Natural killer cell (primary cell): ENCODE results near the gene ALX1. TPM values are rescaled to one million over a fixed set of nuclear protein-coding genes. Genes with fewer than 3 reads are reported as not detected.

Experiments used
- ATAC-seq, 3 donors: fragments of 150-1000 bp in 2 of 3; fragments of 200-7000 bp in 1 of 3; cut with Tn5 transposase; 1 replicate in 1 of 3; 2 replicates in 2 of 3; pipeline ENCODE4 v1.10.0; 2021; ENCODE audit warnings: mild to moderate bottlenecking in 2 of 3, moderate library complexity in 2 of 3
- DNase-seq, 2 donors: peaks; one replicate each; pipeline versions ENCODE4 v3.0.0 to v3.0.0-alpha.2; 2013 to 2021; ENCODE audit warnings: mixed read lengths in 1 of 2
- H3K27ac ChIP-seq: one replicate; pipeline ENCODE4 v1.5.1; 2013; ENCODE audit warnings: mild to moderate bottlenecking, low read length
- H3K27me3 ChIP-seq: one replicate; pipeline ENCODE4 v1.6.1; 2013; ENCODE audit warnings: low read length; ENCODE audit not compliant: control insufficient read depth, insufficient read depth
- H3K36me3 ChIP-seq: one replicate; pipeline ENCODE4 v1.6.1; 2013; ENCODE audit warnings: low read length; ENCODE audit not compliant: control insufficient read depth, insufficient read depth
- H3K4me1 ChIP-seq: one replicate; pipeline ENCODE4 v1.6.1; 2013; ENCODE audit warnings: low read length; ENCODE audit not compliant: control insufficient read depth, insufficient read depth
- H3K4me3 ChIP-seq: one replicate; pipeline ENCODE4 v1.5.1; 2013; ENCODE audit warnings: low read length
- H3K9me3 ChIP-seq: one replicate; pipeline ENCODE4 v1.6.1; 2013; ENCODE audit warnings: low read length; ENCODE audit not compliant: control insufficient read depth, insufficient read depth
- H3K27ac Mint-ChIP-seq, 2 donors: one replicate each; pipeline ENCODE4 v1.8.0; 2022; ENCODE audit warnings: mild to moderate bottlenecking in 2 of 2, mixed read lengths in 2 of 2, moderate library complexity in 1 of 2
- H3K27me3 Mint-ChIP-seq, 2 donors: one replicate each; pipeline ENCODE4 v1.8.0; 2022; ENCODE audit warnings: low read depth in 2 of 2, mixed read lengths in 2 of 2
- H3K36me3 Mint-ChIP-seq: one replicate; pipeline ENCODE4 v1.8.0; 2022; ENCODE audit warnings: mixed read lengths
- H3K4me1 Mint-ChIP-seq, 2 donors: one replicate each; pipeline ENCODE4 v1.8.0; 2022; ENCODE audit warnings: mixed read lengths in 2 of 2
- H3K4me3 Mint-ChIP-seq: one replicate; pipeline ENCODE4 v1.8.0; 2022; ENCODE audit warnings: mild to moderate bottlenecking, moderate library complexity, mixed read lengths
- H3K9me3 Mint-ChIP-seq, 2 donors: one replicate each; pipeline ENCODE4 v1.8.0; 2022; ENCODE audit warnings: mixed read lengths in 2 of 2
- CTCF ChIP-seq: fragments of 200-600 bp; IDR thresholded peaks from one replicate; pipeline ENCODE4 v1.8.0; 2022; ENCODE audit warnings: antibody characterized with exemption
- WGBS: methylation state at CpG from one replicate; pipeline ENCODE4 v1.1.7; 2013; ENCODE audit warnings: missing lambda C conversion rate; ENCODE audit not compliant: insufficient coverage; 5-methylcytosine and 5-hydroxymethylcytosine counted together
- intact Hi-C: fragments of 100-400 bp; cut with micrococcal nuclease; formaldehyde crosslinking; loops from one replicate; pipeline ENCODE4 v1.14.2; 2022
- total RNA-seq, 4 donors: library from RNA; stranded (reverse); fragments of 120-200 nt in 1 of 4; gene quantifications; one replicate each; pipeline versions ENCODE4 v1.2.3 to v1.2.4, GENCODE V29; 2013 to 2022

Gene ALX1
- total RNA-seq: not detected
- not detected for total RNA-seq (2013)

- intact Hi-C loops: no loop called here
- Mint-ChIP-seq H3K27ac (no peak within 1 kb of the TSS), H3K9me3 (peaks cover 0 to 3% of the 10 kb centered on the region in 2 donors), H3K27me3 (peaks cover 49 to 54% of the 10 kb centered on the region in 2 donors), H3K36me3 (no peaks in the 10 kb centered on the region), H3K4me3 (peak within 1 kb of the TSS; percentile 61), H3K4me1 (peaks cover 0 to 11% of the 10 kb centered on the region in 2 donors)
- H3K4me3 ChIP-seq: no peak within 1 kb of the TSS
- H3K4me1 ChIP-seq: peaks cover 8% of the 10 kb centered on the region
- TF ChIP-seq CTCF: no peak
- no peak within 1 kb of the TSS for H3K27ac ChIP-seq
- WGBS: 5% methylated on average over 49 of the region's 49 CpGs
- DNase-seq: no peak
- no peak for ATAC-seq
- peaks cover 20% of the 10 kb centered on the region for H3K27me3 ChIP-seq
- peaks cover 12% of the 10 kb centered on the region for H3K9me3 ChIP-seq
- H3K36me3 ChIP-seq: no peaks in the 10 kb centered on the region
Observed at GRCh38 chr12:85280165-85280983, at the start of gene ALX1. Gene ALX1, plus strand, starts transcription at chr12:85280220. Its CDS starts 42 bp downstream, at chr12:85280262.

- no peaks in the 10 kb centered on the region for H3K4me1 ChIP-seq
- H3K4me3 ChIP-seq: no peak overlapping the region
- intact Hi-C loops: no loop called here
- ATAC-seq: no peak
- DNase-seq: no peak
- no peaks in the 10 kb centered on the region for H3K27me3 ChIP-seq
- H3K9me3 ChIP-seq: no peaks in the 10 kb centered on the region
- no peaks in the 10 kb centered on the region for H3K36me3 ChIP-seq
- Mint-ChIP-seq H3K4me3 (no peak overlapping the region), H3K9me3 (peaks cover 5 to 6% of the 10 kb centered on the region in 2 donors), H3K27ac (no peak overlapping the region), H3K4me1 (no peaks in the 10 kb centered on the region), H3K27me3 (no peaks in the 10 kb centered on the region), H3K36me3 (no peaks in the 10 kb centered on the region)
- 70% methylated on average over 2 of the region's 2 CpGs for WGBS
- no peak overlapping the region for H3K27ac ChIP-seq
- no peak for TF ChIP-seq CTCF
Observed at GRCh38 chr12:85237327-85237726, 42.7 kb upstream of the ALX1 start.

GRCh38 chr12:85244561-85244960, 35.5 kb upstream of the ALX1 start:
- no peaks in the 10 kb centered on the region for H3K36me3 ChIP-seq
- Mint-ChIP-seq H3K4me3 (no peak overlapping the region), H3K27me3 (no peaks in the 10 kb centered on the region), H3K4me1 (no peaks in the 10 kb centered on the region), H3K9me3 (peaks cover 0 to 4% of the 10 kb centered on the region in 2 donors), H3K36me3 (no peaks in the 10 kb centered on the region), H3K27ac (no peak overlapping the region)
- TF ChIP-seq CTCF: no peak
- intact Hi-C loops: no loop called here
- 50% methylated on average over 1 of the region's 3 CpGs for WGBS
- no peak overlapping the region for H3K4me3 ChIP-seq
- DNase-seq (no peak), ATAC-seq (no peak)
- no peaks in the 10 kb centered on the region for H3K9me3 ChIP-seq
- no peaks in the 10 kb centered on the region for H3K27me3 ChIP-seq
- no peaks in the 10 kb centered on the region for H3K4me1 ChIP-seq
- no peak overlapping the region for H3K27ac ChIP-seq

GRCh38 chr12:85253853-85254252, 26.2 kb upstream of the ALX1 start:
- intact Hi-C loops: no loop called here
- no peaks in the 10 kb centered on the region for H3K27me3 ChIP-seq
- H3K4me3 ChIP-seq: no peak overlapping the region
- ATAC-seq (no peak), DNase-seq (no peak)
- Mint-ChIP-seq H3K9me3 (peaks cover 0 to 4% of the 10 kb centered on the region in 2 donors), H3K4me3 (no peak overlapping the region), H3K36me3 (no peaks in the 10 kb centered on the region), H3K4me1 (no peaks in the 10 kb centered on the region), H3K27me3 (no peaks in the 10 kb centered on the region), H3K27ac (no peak overlapping the region)
- no peaks in the 10 kb centered on the region for H3K9me3 ChIP-seq
- H3K36me3 ChIP-seq: no peaks in the 10 kb centered on the region
- no peaks in the 10 kb centered on the region for H3K4me1 ChIP-seq
- no peak for TF ChIP-seq CTCF
- 70% methylated on average over 4 of the region's 4 CpGs for WGBS
- H3K27ac ChIP-seq: no peak overlapping the region
